Uterus (tissue), 2 donors: ENCODE results near the gene LALBA.

Source experiments
- CTCF ChIP-seq, 4 experiments: fragments of 200-600 bp in 2 of 4; fragments of 450-650 bp in 2 of 4; sonication (generic) in 2 of 4; IDR thresholded peaks; one replicate each; pipeline ENCODE4 v1.5.1; 2016 to 2019; ENCODE audit warnings: antibody characterized with exemption in 4 of 4, mild to moderate bottlenecking in 2 of 4, moderate library complexity in 1 of 4
- POLR2A ChIP-seq, 2 donors: fragments of 450-650 bp; IDR thresholded peaks; one replicate each; pipeline ENCODE4 v1.6.1; 2016; ENCODE audit warnings: antibody characterized with exemption in 2 of 2, mild to moderate bottlenecking in 1 of 2, moderate library complexity in 1 of 2

- TF ChIP-seq CTCF (IDR thresholded peaks at IDR 0.05) (no peak), POLR2A (IDR thresholded peaks at IDR 0.05) (no peak)
Measured at GRCh38 chr12:48567731-48568130, 2.1 kb downstream of the LALBA start.
